Endodermal cell (in vitro differentiated cells): ENCODE data around the gene ADSS1. TPM values are rescaled to one million over a fixed set of nuclear protein-coding genes. Genes with fewer than 3 reads are reported as not detected.

Experiments used
- DNase-seq: peaks from one replicate; pipeline ENCODE4 v3.0.0-alpha.2; 2017
- H3K27ac ChIP-seq: 2 replicates; pipeline ENCODE4 v1.5.1; 2013; ENCODE audit warnings: mild to moderate bottlenecking, low read depth, low read length, moderate library complexity
- H3K27me3 ChIP-seq: 2 replicates; pipeline ENCODE4 v1.6.1; 2013; ENCODE audit warnings: mild to moderate bottlenecking, low read length, moderate library complexity; ENCODE audit not compliant: insufficient read depth, control insufficient read depth, poor library complexity, severe bottlenecking
- H3K36me3 ChIP-seq: 2 replicates; pipeline ENCODE4 v1.7.0; 2013; ENCODE audit warnings: mild to moderate bottlenecking, low read length, moderate library complexity; ENCODE audit not compliant: control insufficient read depth, insufficient read depth
- H3K4me1 ChIP-seq: one replicate; pipeline ENCODE4 v1.7.0; 2013; ENCODE audit warnings: low read length; ENCODE audit not compliant: control insufficient read depth, insufficient read depth
- H3K4me3 ChIP-seq: 2 replicates; pipeline ENCODE4 v1.5.1; 2013; ENCODE audit warnings: mild to moderate bottlenecking, low read length, moderate library complexity
- H3K9ac ChIP-seq: 2 replicates; pipeline ENCODE4 v1.6.1; 2013; ENCODE audit warnings: mild to moderate bottlenecking, low read length, moderate library complexity; ENCODE audit not compliant: poor library complexity, severe bottlenecking; ENCODE audit errors: extremely low read depth
- H3K9me3 ChIP-seq: 2 replicates; pipeline ENCODE4 v1.6.1; 2013; ENCODE audit warnings: mild to moderate bottlenecking, low read length, moderate library complexity; ENCODE audit not compliant: control insufficient read depth
- H3K27ac Mint-ChIP-seq: 2 replicates; pipeline ENCODE4 v1.8.0; 2020; ENCODE audit warnings: mixed read lengths
- H3K27me3 Mint-ChIP-seq: 2 replicates; pipeline ENCODE4 v1.8.0; 2021; ENCODE audit warnings: mild to moderate bottlenecking, mixed read lengths; ENCODE audit not compliant: insufficient read depth
- H3K36me3 Mint-ChIP-seq: 2 replicates; pipeline ENCODE4 v1.8.0; 2020; ENCODE audit warnings: low read depth, mixed read lengths
- H3K4me1 Mint-ChIP-seq: 2 replicates; pipeline ENCODE4 v1.8.0; 2020; ENCODE audit warnings: mixed read lengths
- H3K4me3 Mint-ChIP-seq: 2 replicates; pipeline ENCODE4 v1.8.0; 2020; ENCODE audit warnings: mild to moderate bottlenecking, moderate library complexity, mixed read lengths
- H3K9me3 Mint-ChIP-seq: 2 replicates; pipeline ENCODE4 v1.8.0; 2020; ENCODE audit warnings: mild to moderate bottlenecking, mixed read lengths
- WGBS, 2 experiments: methylation state at CpG; one replicate each; pipeline versions ENCODE4 v1.1.5 to v1.1.7; 2013; ENCODE audit warnings: missing lambda C conversion rate in 2 of 2, mixed read lengths in 1 of 2; ENCODE audit not compliant: insufficient coverage in 1 of 2, insufficient read length in 1 of 2; 5-methylcytosine and 5-hydroxymethylcytosine counted together
- total RNA-seq, 2 donors: library from RNA; stranded (reverse); fragmentation: NEBNext Ultra II Directional in 1 of 2; extraction: Animal tissue kit (Norgen Biotek cat#: 25700) in 1 of 2; gene quantifications; 2 replicates in 1 of 2; 3 replicates in 1 of 2; pipeline ENCODE4 v1.2.1, GENCODE V29; 2021
- TF ChIP-seq, protein P1 (sequence below): fragments of 200-600 bp; sonication (generic); conservative IDR thresholded peaks from 2 replicates; pipeline ENCODE4 v1.5.0; 2021; ENCODE audit warnings: antibody characterized with exemption, mild to moderate bottlenecking

The ADSS1 gene
- total RNA-seq, 2 donors from 2014 or later: 15.8 to 31.0 TPM

DNA sequence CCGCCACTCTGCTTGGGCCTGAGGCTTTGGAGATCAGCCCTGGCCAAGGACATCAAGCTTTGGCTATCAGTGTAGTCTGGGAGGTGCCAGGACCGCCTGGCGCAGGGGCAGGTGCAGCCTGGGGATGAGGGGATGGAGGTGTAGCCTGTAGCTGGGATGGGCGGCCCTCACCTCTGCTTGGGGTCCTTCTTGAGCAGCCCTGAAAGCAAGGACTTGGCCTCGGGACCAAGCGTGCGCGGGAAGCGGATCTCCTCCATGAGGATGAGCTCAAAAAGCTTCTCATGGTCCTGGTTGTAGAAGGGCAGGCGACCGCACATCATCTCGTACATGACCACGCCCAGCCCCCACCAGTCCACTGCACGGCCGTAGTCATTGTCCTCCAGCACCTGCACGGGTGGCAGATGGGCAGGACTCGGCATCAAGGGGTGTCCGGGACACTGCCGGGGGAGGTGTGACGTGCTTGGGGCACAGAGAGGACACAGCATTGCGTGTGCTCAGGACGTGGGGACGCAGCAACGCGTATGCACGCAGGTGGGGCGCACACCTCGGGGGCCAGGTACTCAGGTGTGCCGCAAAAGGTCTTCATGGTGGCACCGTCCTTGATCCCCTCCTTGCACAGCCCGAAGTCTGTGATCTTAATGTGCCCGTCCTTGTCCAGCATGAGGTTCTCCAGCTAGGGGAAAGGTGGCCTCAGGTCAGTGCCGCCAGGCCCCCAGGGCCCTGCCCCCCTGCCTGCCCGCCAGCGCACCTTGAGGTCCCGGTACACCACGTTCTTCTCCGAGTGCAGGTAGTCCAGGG is 48.9 kb downstream of the ADSS1 start:
- no peak for DNase-seq
- Mint-ChIP-seq H3K9me3 (peaks cover 13% of the 10 kb centered on the region), H3K27me3 (no peaks in the 10 kb centered on the region), H3K27ac (no peak overlapping the region), H3K4me1 (peaks cover 3% of the 10 kb centered on the region), H3K4me3 (no peak overlapping the region), H3K36me3 (peaks cover 58% of the 10 kb centered on the region)
- 97 to 98% methylated on average over 35 to 38 of the region's 38 CpGs for whole genome bisulfite sequencing, 2 experiments
- Histone ChIP-seq H3K36me3 (peaks cover 61% of the 10 kb centered on the region), H3K4me1 (no peaks in the 10 kb centered on the region), H3K9ac (no peak overlapping the region), H3K9me3 (peaks cover 6% of the 10 kb centered on the region), H3K27me3 (no peaks in the 10 kb centered on the region), H3K27ac (no peak overlapping the region), H3K4me3 (no peak overlapping the region)
- TF ChIP-seq, protein P1, sequence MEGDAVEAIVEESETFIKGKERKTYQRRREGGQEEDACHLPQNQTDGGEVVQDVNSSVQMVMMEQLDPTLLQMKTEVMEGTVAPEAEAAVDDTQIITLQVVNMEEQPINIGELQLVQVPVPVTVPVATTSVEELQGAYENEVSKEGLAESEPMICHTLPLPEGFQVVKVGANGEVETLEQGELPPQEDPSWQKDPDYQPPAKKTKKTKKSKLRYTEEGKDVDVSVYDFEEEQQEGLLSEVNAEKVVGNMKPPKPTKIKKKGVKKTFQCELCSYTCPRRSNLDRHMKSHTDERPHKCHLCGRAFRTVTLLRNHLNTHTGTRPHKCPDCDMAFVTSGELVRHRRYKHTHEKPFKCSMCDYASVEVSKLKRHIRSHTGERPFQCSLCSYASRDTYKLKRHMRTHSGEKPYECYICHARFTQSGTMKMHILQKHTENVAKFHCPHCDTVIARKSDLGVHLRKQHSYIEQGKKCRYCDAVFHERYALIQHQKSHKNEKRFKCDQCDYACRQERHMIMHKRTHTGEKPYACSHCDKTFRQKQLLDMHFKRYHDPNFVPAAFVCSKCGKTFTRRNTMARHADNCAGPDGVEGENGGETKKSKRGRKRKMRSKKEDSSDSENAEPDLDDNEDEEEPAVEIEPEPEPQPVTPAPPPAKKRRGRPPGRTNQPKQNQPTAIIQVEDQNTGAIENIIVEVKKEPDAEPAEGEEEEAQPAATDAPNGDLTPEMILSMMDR: no peak

DNA sequence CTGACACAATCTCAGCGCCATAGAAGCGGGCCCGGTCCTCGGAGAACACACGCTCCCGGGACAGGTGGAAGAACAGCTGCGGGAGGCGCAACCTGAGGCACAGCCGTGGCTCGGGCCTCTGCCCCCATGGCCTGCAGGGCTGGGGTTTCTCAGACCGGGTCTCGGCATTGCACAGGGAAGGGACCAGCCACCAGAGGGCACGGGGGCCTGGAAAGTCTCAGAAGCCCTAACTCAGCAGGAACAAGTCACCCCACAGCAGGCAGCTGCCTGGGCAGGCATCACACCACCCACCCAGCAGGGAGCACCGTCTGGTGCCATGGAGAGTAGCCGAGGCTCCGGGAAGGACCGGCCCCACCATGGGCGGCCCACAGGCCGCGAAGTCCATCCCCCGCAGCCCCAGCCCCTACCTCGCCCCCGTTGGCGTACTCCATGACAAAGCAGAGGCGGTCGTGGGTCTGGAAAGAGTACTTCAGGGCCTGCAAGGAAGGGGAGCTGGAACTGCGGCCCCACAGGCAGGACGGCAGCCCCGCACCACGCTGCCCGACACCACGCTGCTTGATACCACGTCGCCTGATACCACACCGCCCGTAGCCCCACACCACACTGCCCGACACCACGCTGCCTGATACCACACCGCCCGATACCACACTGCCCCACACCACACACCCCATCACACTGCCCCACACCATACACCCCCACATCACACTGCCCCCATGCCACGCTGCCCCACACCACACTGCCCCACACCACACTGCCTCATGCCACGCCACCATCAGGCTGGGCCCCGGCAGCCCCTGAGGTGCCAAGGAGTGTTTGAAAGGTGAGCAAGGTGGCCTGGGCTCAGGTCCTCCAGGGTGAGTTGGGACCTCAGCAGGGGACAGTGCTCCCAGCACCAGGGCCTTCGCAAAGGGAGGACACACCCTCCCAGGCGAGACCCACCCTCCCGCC is 49.8 kb downstream of the ADSS1 start:
- H3K9ac ChIP-seq: no peak overlapping the region
- no peak overlapping the region for H3K27ac ChIP-seq
- peaks cover 3% of the 10 kb centered on the region for H3K4me1 Mint-ChIP-seq
- TF ChIP-seq, protein P1: peak; percentile 38
- no peak overlapping the region for H3K4me3 ChIP-seq
- H3K9me3 Mint-ChIP-seq: peaks cover 13% of the 10 kb centered on the region
- WGBS, 2 experiments: 93 to 94% methylated on average over 21 to 42 of the region's 46 CpGs
- no peak overlapping the region for H3K4me3 Mint-ChIP-seq
- peaks cover 61% of the 10 kb centered on the region for H3K36me3 ChIP-seq
- DNase-seq: no peak
- no peaks in the 10 kb centered on the region for H3K27me3 Mint-ChIP-seq
- peaks cover 58% of the 10 kb centered on the region for H3K36me3 Mint-ChIP-seq
- no peaks in the 10 kb centered on the region for H3K27me3 ChIP-seq
- no peak overlapping the region for H3K27ac Mint-ChIP-seq
- H3K9me3 ChIP-seq: peaks cover 6% of the 10 kb centered on the region
- H3K4me1 ChIP-seq: no peaks in the 10 kb centered on the region

DNA sequence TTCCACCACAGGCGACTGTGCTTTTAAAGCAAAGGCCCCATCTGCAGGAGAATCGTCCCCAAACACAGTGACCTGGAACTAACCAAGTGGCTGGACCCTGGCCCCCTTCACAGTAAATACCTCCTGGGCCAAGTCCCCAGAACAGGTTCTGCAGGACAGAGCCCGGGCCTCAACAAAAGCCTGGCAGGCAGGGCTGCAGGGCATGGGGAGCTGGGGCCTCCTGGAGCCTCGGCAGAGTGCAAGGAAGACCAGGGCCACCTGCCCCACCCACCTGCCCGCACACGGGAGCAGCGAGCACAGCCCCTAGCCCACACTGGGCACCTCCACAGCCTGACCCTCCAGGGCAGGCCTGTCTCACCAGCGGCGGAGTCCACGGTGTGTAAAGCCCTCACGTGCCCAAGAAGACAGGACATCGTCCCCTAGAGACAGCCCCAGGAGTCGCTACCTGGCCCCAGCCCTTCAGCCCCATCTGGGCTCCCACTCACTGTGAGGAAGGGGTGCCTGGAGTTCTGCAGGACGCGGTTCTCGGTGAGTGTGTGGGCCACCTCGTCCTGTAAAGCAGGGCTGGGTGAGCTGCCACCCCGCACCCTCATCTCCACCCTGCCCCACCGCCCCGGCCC is 50.5 kb downstream of the ADSS1 start:
- TF ChIP-seq, protein P1: no peak
- Mint-ChIP-seq H3K9me3 (peaks cover 13% of the 10 kb centered on the region), H3K36me3 (peaks cover 58% of the 10 kb centered on the region), H3K4me1 (no peaks in the 10 kb centered on the region), H3K27me3 (no peaks in the 10 kb centered on the region), H3K4me3 (no peak overlapping the region), H3K27ac (no peak overlapping the region)
- 92 to 98% methylated on average over 6 to 20 of the region's 20 CpGs for WGBS, 2 experiments
- H3K36me3 ChIP-seq: peaks cover 60% of the 10 kb centered on the region
- H3K9me3 ChIP-seq: peaks cover 6% of the 10 kb centered on the region
- DNase-seq: no peak
- no peaks in the 10 kb centered on the region for H3K27me3 ChIP-seq
- H3K9ac ChIP-seq: no peak overlapping the region
- no peak overlapping the region for H3K27ac ChIP-seq
- no peak overlapping the region for H3K4me3 ChIP-seq
- H3K4me1 ChIP-seq: no peaks in the 10 kb centered on the region
